Gastroesophageal sphincter (tissue), 3 donors: Measurements from ENCODE around the gene AGBL1.

Experiments
- CTCF ChIP-seq, 4 experiments: fragments of 200-600 bp in 2 of 4; fragments of 450-650 bp in 2 of 4; sonication (generic) in 1 of 4; IDR thresholded peaks; one replicate each; pipeline ENCODE4 v1.5.1; 2017 to 2019; ENCODE audit warnings: antibody characterized with exemption in 4 of 4, mild to moderate bottlenecking in 2 of 4, moderate library complexity in 2 of 4
- POLR2AphosphoS5 ChIP-seq: sonication (generic); formaldehyde crosslinking; IDR thresholded peaks from one replicate; pipeline ENCODE4 v1.6.1; 2017; ENCODE audit warnings: antibody characterized with exemption

GRCh38 chr15:86611417-86612040 lies 531.9 kb downstream of the AGBL1 start:
- TF ChIP-seq CTCF (IDR thresholded peaks at IDR 0.05) (no peak), POLR2AphosphoS5 (no peak)
